Vagina (tissue), 2 donors: Measurements from ENCODE around the gene CDCP1. TPM values are rescaled to one million over a fixed set of nuclear protein-coding genes. Genes with fewer than 3 reads are reported as not detected.

Experiments used
- DNase-seq, 2 donors: peaks; one replicate each; pipeline ENCODE4 v3.0.0-alpha.2; 2017; ENCODE audit errors: extremely low spot score in 2 of 2
- H3K27ac ChIP-seq: fragments of 200-600 bp; sonication (generic); one replicate; pipeline ENCODE4 v1.5.1; 2019
- H3K27me3 ChIP-seq: fragments of 200-600 bp; sonication (generic); one replicate; pipeline ENCODE4 v1.5.1; 2019
- H3K36me3 ChIP-seq, 2 donors: fragments of 200-600 bp; sonication (generic); one replicate each; pipeline ENCODE4 v1.5.1; 2017 to 2019
- H3K4me1 ChIP-seq: fragments of 200-600 bp; sonication (generic); one replicate; pipeline ENCODE4 v1.5.1; 2019
- H3K4me3 ChIP-seq, 2 donors: fragments of 200-600 bp; sonication (generic); 1 replicate in 1 of 2; 2 replicates in 1 of 2; pipeline ENCODE4 v1.5.1; 2016 to 2019
- H3K9me3 ChIP-seq: fragments of 200-600 bp; sonication (generic); one replicate; pipeline ENCODE4 v1.5.1; 2019
- CTCF ChIP-seq, 3 experiments: fragments of 450-650 bp in 2 of 3; fragments of 200-600 bp in 1 of 3; sonication (generic) in 1 of 3; IDR thresholded peaks; one replicate each; pipeline ENCODE4 v1.5.1; 2017 to 2019; ENCODE audit warnings: antibody characterized with exemption in 3 of 3, mild to moderate bottlenecking in 2 of 3, moderate library complexity in 2 of 3
- POLR2A ChIP-seq, 2 donors: fragments of 450-650 bp; IDR thresholded peaks; one replicate each; pipeline ENCODE4 v1.6.1; 2017; ENCODE audit warnings: antibody characterized with exemption in 2 of 2, mild to moderate bottlenecking in 2 of 2, moderate library complexity in 2 of 2
- POLR2AphosphoS5 ChIP-seq, 2 donors: sonication (generic); formaldehyde crosslinking; IDR thresholded peaks; one replicate each; pipeline ENCODE4 v1.9.0; 2017; ENCODE audit warnings: antibody characterized with exemption in 2 of 2, mild to moderate bottlenecking in 2 of 2, low read depth in 1 of 2; ENCODE audit not compliant: insufficient read depth in 1 of 2
- intact Hi-C: fragments of 100-400 bp; cut with DNase I; formaldehyde crosslinking; loops from one replicate; pipeline ENCODE4 v1.15.1; 2023
- total RNA-seq: library from RNA; depleted of rRNA; stranded (reverse); fragments of >200 nt; gene quantifications from one replicate; pipeline ENCODE4 v1.2.3, GENCODE V29; 2016

The CDCP1 gene
- total RNA-seq, 1 donor from 2014 or later, result 27.5 TPM

- no peak for DNase-seq
- no peaks in the 10 kb centered on the region for H3K27me3 ChIP-seq
- no peak overlapping the region for H3K27ac ChIP-seq
- peaks cover 0 to under 1% of the 10 kb centered on the region in 2 donors for H3K36me3 ChIP-seq
- no peak for TF ChIP-seq POLR2A (IDR thresholded peaks at IDR 0.05)
- no peak for TF ChIP-seq POLR2AphosphoS5 (IDR thresholded peaks at IDR 0.05; ENCODE audit: insufficient read depth in 1 of 2, low read depth in 1 of 2)
- H3K9me3 ChIP-seq, result no peaks in the 10 kb centered on the region
- intact Hi-C loops, result no loop called here
- H3K4me3 ChIP-seq, result no peak overlapping the region
- H3K4me1 ChIP-seq, result no peaks in the 10 kb centered on the region
Observed at GRCh38 chr3:45098310-45098709, 47.9 kb downstream of the CDCP1 start.

- Histone ChIP-seq H3K4me1 (peaks cover 6% of the 10 kb centered on the region), H3K36me3 (peaks cover 0 to 6% of the 10 kb centered on the region in 2 donors)
Observed at GRCh38 chr3:45097296-45097883, 48.8 kb downstream of the CDCP1 start.

GRCh38 chr3:45095916-45096526 lies 50.2 kb downstream of the CDCP1 start:
- no peak for TF ChIP-seq CTCF (IDR thresholded peaks at IDR 0.05)
- TF ChIP-seq POLR2AphosphoS5 (IDR thresholded peaks at IDR 0.05; ENCODE audit: insufficient read depth in 1 of 2, low read depth in 1 of 2), result no peak
- no peak for TF ChIP-seq POLR2A (IDR thresholded peaks at IDR 0.05)
- Histone ChIP-seq H3K9me3 (no peaks in the 10 kb centered on the region), H3K27me3 (no peaks in the 10 kb centered on the region), H3K4me3 (no peak overlapping the region), H3K27ac (no peak overlapping the region), H3K4me1 (peaks cover 15% of the 10 kb centered on the region), H3K36me3 (peaks cover 0 to 10% of the 10 kb centered on the region in 2 donors)
- intact Hi-C loops, result no loop called here
- no peak for DNase-seq

More at GRCh38 chr3:45097296-45097883, 48.8 kb downstream of the CDCP1 start:
- no peaks in the 10 kb centered on the region for H3K9me3 ChIP-seq
- H3K4me3 ChIP-seq, result no peak overlapping the region
- intact Hi-C loops, result no loop called here
- no peak overlapping the region for H3K27ac ChIP-seq
- no peak for DNase-seq
- no peak for TF ChIP-seq CTCF (IDR thresholded peaks at IDR 0.05)
- TF ChIP-seq POLR2A (IDR thresholded peaks at IDR 0.05), result no peak
- no peak for TF ChIP-seq POLR2AphosphoS5 (IDR thresholded peaks at IDR 0.05; ENCODE audit: insufficient read depth in 1 of 2, low read depth in 1 of 2)
- H3K27me3 ChIP-seq, result no peaks in the 10 kb centered on the region

- H3K4me3 ChIP-seq, result no peak overlapping the region
- no peaks in the 10 kb centered on the region for H3K27me3 ChIP-seq
- peaks cover 0 to 10% of the 10 kb centered on the region in 2 donors for H3K36me3 ChIP-seq
- TF ChIP-seq POLR2AphosphoS5 (IDR thresholded peaks at IDR 0.05; ENCODE audit: insufficient read depth in 1 of 2, low read depth in 1 of 2), result no peak
- TF ChIP-seq CTCF (IDR thresholded peaks at IDR 0.05), result no peak
- TF ChIP-seq POLR2A (IDR thresholded peaks at IDR 0.05), result no peak
- no peaks in the 10 kb centered on the region for H3K9me3 ChIP-seq
- DNase-seq, result no peak
- no peak overlapping the region for H3K27ac ChIP-seq
- H3K4me1 ChIP-seq, result peaks cover 15% of the 10 kb centered on the region
- intact Hi-C loops, result no loop called here
Observed at GRCh38 chr3:45093176-45093575, 53.0 kb downstream of the CDCP1 start.

- no peak overlapping the region for H3K4me3 ChIP-seq
- H3K27ac ChIP-seq, result peak overlapping the region; percentile 13
- no peaks in the 10 kb centered on the region for H3K27me3 ChIP-seq
- intact Hi-C loops, result no loop called here
- peaks cover 15% of the 10 kb centered on the region for H3K4me1 ChIP-seq
- no peaks in the 10 kb centered on the region for H3K9me3 ChIP-seq
- peaks cover 0 to 10% of the 10 kb centered on the region in 2 donors for H3K36me3 ChIP-seq
- DNase-seq, result no peak
- no peak for TF ChIP-seq POLR2A (IDR thresholded peaks at IDR 0.05)
- no peak for TF ChIP-seq POLR2AphosphoS5 (IDR thresholded peaks at IDR 0.05; ENCODE audit: insufficient read depth in 1 of 2, low read depth in 1 of 2)
- TF ChIP-seq CTCF (IDR thresholded peaks at IDR 0.05), result no peak
Observed at GRCh38 chr3:45092132-45093031, 53.8 kb downstream of the CDCP1 start.
